Right cardiac atrium (tissue), 5 donors: ENCODE data around the gene PHRF1. TPM values are rescaled to one million over a fixed set of nuclear protein-coding genes. Genes with fewer than 3 reads are reported as not detected.

Source experiments
- ATAC-seq, 2 donors: fragments of 200-7000 bp; cut with Tn5 transposase; one replicate each; pipeline versions ENCODE4 v1.8.0 to v1.9.1; 2020; ENCODE audit warnings: moderate library complexity in 2 of 2, mild to moderate bottlenecking in 1 of 2
- DNase-seq, 3 donors: peaks; one replicate each; pipeline ENCODE4 v3.0.0-alpha.2; 2020
- H3K27ac ChIP-seq: one replicate; pipeline ENCODE4 v1.5.1; 2013; ENCODE audit warnings: mild to moderate bottlenecking, low read length, control low read depth, moderate library complexity
- H3K27me3 ChIP-seq: one replicate; pipeline ENCODE4 v1.6.1; 2013; ENCODE audit not compliant: control insufficient read depth, insufficient read depth
- H3K4me1 ChIP-seq: one replicate; pipeline ENCODE4 v1.6.1; 2013; ENCODE audit warnings: low read length; ENCODE audit not compliant: control insufficient read depth, insufficient read depth
- H3K4me3 ChIP-seq: one replicate; pipeline ENCODE4 v1.5.1; 2013; ENCODE audit warnings: low read length, control low read depth
- H3K9me3 ChIP-seq: one replicate; pipeline ENCODE4 v1.6.1; 2013; ENCODE audit warnings: low read length; ENCODE audit not compliant: control insufficient read depth
- WGBS: extraction: QIAGEN DNeasy Blood & Tissue Kit; methylation state at CpG from one replicate; pipeline ENCODE4 v1.1.7; 2013; 5-methylcytosine and 5-hydroxymethylcytosine counted together
- intact Hi-C, 4 donors: fragments of 100-400 bp; cut with DNase I; formaldehyde crosslinking; loops; one replicate each; pipeline versions ENCODE4 v1.11.0 to v1.14.0; 2022 to 2023
- polyA plus RNA-seq: library from polyadenylated mRNA; stranded (reverse); fragments of 200-250 nt; gene quantifications from one replicate; pipeline ENCODE4 v1.2.3, GENCODE V29; 2013
- total RNA-seq, 4 donors: library from RNA; stranded (reverse); fragmentation: NEBNext Ultra II Directional; extraction: Animal tissue kit (Norgen Biotek cat#: 25700); gene quantifications; one replicate each; pipeline ENCODE4 v1.2.1, GENCODE V29; 2021
- donor health status: healthy with polysubstance abuse.
- donor health status: DM: no; HTN: yes; CAD: no.
- donor health status: DM: no; HTN: no; CAD: no.
- donor health status: DM: no; HTN: yes; CAD: no; lungs with severe emphysema.
- donor health status: DM: yes; HTN: yes; CAD: no.

PHRF1 gene
- total and polyA plus RNA-seq, 5 donors: 17.0 to 20.8 (median 19.9) TPM

GRCh38 chr11:606245-606644 is 30.0 kb downstream of the PHRF1 start:
- 54% methylated on average over 19 of the region's 19 CpGs for WGBS
- Histone ChIP-seq H3K4me1 (peaks cover 2% of the 10 kb centered on the region), H3K9me3 (no peaks in the 10 kb centered on the region), H3K27ac (no peak overlapping the region), H3K4me3 (no peak overlapping the region), H3K27me3 (no peaks in the 10 kb centered on the region)
- ATAC-seq (peak; percentile 75 to 79), DNase-seq (peak; percentile 73 to 87 (median 83))
- intact Hi-C loops: no loop called here

GRCh38 chr11:607020-607780 is 30.9 kb downstream of the PHRF1 start:
- WGBS: 93% methylated on average over 35 of the region's 35 CpGs

DNA sequence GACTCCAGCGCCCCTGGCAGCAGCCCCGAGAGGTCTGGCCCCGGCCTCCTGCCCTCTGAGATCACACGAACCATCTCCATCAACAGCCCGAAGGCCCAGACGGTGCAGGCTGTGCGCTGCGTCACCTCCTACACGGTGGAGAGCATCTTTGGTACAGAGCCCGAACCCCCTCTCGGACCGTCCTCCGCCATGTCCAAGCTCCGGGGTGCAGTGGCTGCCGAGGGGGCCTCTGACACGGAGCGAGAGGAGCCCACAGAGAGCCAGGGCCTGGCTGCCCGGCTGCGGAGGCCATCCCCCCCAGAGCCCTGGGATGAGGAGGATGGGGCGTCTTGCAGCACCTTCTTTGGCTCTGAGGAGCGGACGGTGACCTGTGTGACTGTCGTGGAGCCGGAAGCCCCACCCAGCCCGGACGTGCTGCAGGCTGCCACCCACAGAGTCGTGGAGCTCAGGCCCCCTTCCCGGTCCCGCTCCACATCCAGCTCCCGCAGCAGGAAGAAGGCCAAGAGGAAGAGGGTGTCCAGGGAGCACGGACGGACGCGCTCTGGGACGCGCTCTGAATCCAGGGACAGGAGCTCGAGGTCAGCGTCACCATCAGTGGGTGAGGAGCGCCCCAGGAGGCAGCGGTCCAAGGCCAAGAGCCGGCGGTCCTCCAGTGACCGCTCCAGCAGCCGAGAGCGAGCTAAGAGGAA is 31.8 kb downstream of the PHRF1 start:
- 77% methylated on average over 45 of the region's 45 CpGs for WGBS
- DNase-seq (peak in 2 of 3 donors; percentile 57 to 61), ATAC-seq (no peak)
- H3K9me3 ChIP-seq: no peaks in the 10 kb centered on the region
- no peak overlapping the region for H3K4me3 ChIP-seq
- no peaks in the 10 kb centered on the region for H3K27me3 ChIP-seq
- H3K27ac ChIP-seq: no peak overlapping the region
- peaks cover 2% of the 10 kb centered on the region for H3K4me1 ChIP-seq
- intact Hi-C loops: no loop called here

More at GRCh38 chr11:607020-607780, 30.9 kb downstream of the PHRF1 start:
- Histone ChIP-seq H3K27me3 (no peaks in the 10 kb centered on the region), H3K4me3 (no peak overlapping the region), H3K4me1 (peaks cover 2% of the 10 kb centered on the region), H3K27ac (no peak overlapping the region), H3K9me3 (no peaks in the 10 kb centered on the region)
- intact Hi-C loops: no loop called here
- ATAC-seq (no peak), DNase-seq (peak in 2 of 3 donors; percentile 48 to 59)

DNA sequence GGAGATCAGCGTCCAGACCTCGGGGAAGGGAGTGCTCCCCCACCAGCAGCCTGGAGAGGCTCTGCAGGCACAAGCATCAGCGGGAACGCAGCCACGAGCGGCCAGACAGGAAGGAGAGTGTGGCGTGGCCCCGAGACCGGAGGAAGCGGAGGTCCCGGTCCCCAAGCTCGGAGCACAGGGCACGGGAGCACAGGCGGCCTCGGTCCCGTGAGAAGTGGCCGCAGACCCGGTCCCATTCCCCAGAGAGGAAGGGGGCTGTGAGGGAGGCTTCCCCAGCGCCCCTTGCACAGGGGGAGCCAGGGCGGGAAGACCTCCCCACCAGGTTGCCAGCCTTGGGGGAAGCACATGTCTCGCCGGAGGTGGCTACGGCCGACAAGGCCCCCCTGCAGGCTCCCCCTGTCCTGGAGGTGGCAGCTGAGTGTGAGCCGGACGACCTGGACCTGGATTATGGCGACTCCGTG is 32.6 kb downstream of the PHRF1 start:
- Histone ChIP-seq H3K4me1 (peaks cover 2% of the 10 kb centered on the region), H3K27ac (no peak overlapping the region), H3K9me3 (no peaks in the 10 kb centered on the region), H3K27me3 (no peaks in the 10 kb centered on the region), H3K4me3 (no peak overlapping the region)
- ATAC-seq (peak in 1 of 2 donors; percentile 4), DNase-seq (peak in 2 of 3 donors; percentile 81 to 82)
- WGBS: 65% methylated on average over 28 of the region's 28 CpGs
- intact Hi-C loops: no loop called here

DNA sequence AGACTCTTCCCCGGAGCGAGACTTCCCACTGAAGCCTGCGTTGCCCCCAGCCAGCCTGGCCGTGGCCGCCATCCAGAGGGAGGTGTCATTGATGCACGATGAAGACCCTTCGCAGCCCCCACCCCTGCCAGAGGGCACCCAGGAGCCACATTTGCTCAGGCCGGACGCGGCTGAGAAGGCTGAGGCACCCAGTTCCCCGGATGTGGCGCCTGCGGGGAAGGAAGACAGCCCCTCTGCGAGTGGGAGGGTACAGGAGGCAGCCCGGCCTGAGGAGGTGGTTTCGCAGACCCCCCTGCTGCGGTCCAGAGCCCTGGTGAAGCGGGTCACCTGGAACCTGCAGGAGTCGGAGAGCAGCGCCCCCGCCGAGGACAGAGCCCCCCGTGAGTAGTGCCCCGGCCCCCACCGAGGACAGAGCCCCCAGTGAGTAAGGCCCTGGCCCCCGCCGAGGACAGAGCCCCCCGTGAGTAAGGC is 33.1 kb downstream of the PHRF1 start:
- Histone ChIP-seq H3K4me1 (peaks cover 2% of the 10 kb centered on the region), H3K27me3 (no peaks in the 10 kb centered on the region), H3K4me3 (no peak overlapping the region), H3K27ac (no peak overlapping the region), H3K9me3 (no peaks in the 10 kb centered on the region)
- DNase-seq: peak in 2 of 3 donors; percentile 55 to 65
- intact Hi-C loops: no loop called here
- 95% methylated on average over 28 of the region's 28 CpGs for WGBS
- ATAC-seq: no peak

- WGBS: 95% methylated on average over 18 of the region's 18 CpGs
- peak in 2 of 3 donors; percentile 41 to 52 for DNase-seq
- peaks cover 2% of the 10 kb centered on the region for H3K4me1 ChIP-seq
- no peaks in the 10 kb centered on the region for H3K9me3 ChIP-seq
- H3K27ac ChIP-seq: no peak overlapping the region
- no peak for ATAC-seq
- intact Hi-C loops: no loop called here
- H3K27me3 ChIP-seq: no peaks in the 10 kb centered on the region
- no peak overlapping the region for H3K4me3 ChIP-seq
Measured at GRCh38 chr11:610146-610801, 34.0 kb downstream of the PHRF1 start.

- DNase-seq: peak in 1 of 3 donors; percentile 60
- 87% methylated on average over 48 of the region's 49 CpGs for WGBS
- Histone ChIP-seq H3K27ac (no peak overlapping the region), H3K4me1 (no peaks in the 10 kb centered on the region), H3K4me3 (no peak overlapping the region), H3K27me3 (no peaks in the 10 kb centered on the region), H3K9me3 (no peaks in the 10 kb centered on the region)
- intact Hi-C loops: no loop called here
- no peak for ATAC-seq
Measured at GRCh38 chr11:611001-611996, 35.0 kb downstream of the PHRF1 start.

DNA sequence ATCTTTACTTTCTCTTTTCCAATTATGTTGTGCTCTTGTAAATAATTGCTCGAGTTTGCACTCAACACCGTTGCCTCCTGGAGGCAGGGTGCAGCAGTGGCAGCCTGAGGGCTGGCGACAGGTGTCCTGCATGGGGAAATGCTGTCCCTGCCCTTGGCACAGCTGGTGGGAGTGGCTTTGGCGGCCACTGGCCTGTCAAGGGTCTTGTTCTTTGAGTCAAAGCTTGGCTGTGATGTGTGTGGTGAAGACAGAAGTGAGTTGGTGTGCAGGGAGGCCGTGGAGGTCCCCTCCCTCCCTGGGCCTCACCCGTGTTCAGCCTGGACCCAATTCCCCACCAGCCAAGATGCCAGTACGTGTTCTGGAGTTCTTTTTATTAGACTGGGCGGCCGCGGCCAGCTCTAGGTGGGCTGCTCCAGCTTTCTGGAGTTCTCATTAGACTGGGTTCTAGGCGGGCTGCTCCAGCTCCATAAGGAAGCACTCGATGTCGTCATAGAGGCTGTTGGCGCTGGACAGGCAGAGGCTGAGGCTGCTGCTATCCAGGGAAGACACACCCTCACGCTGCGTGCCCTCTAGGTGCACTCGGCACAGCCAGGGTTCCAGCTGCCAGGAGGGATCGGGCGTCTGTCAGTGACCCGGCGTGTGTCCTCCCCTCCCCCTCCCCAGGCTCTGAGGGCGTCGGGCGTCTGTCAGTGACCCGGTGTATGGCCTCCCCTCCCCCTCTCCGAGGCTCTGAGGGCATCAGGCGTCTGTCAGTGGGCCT is 36.1 kb downstream of the PHRF1 start:
- Histone ChIP-seq H3K27ac (no peak overlapping the region), H3K27me3 (no peaks in the 10 kb centered on the region), H3K4me3 (no peak overlapping the region), H3K9me3 (no peaks in the 10 kb centered on the region), H3K4me1 (no peaks in the 10 kb centered on the region)
- ATAC-seq (no peak), DNase-seq (peak in 1 of 3 donors; percentile 68)
- 68% methylated on average over 27 of the region's 27 CpGs for WGBS
- intact Hi-C loops: no loop called here

GRCh38 chr11:612961-613300 is 36.7 kb downstream of the PHRF1 start:
- Histone ChIP-seq H3K4me3 (no peak overlapping the region), H3K27ac (no peak overlapping the region), H3K27me3 (no peaks in the 10 kb centered on the region), H3K9me3 (no peaks in the 10 kb centered on the region), H3K4me1 (no peaks in the 10 kb centered on the region)
- ATAC-seq: no peak
- intact Hi-C loops: no loop called here
- WGBS: 94% methylated on average over 10 of the region's 10 CpGs
- DNase-seq: peak in 1 of 3 donors; percentile 65
